Neural progenitor cell (in vitro differentiated cells): ENCODE measurements around the gene KRTDAP. TPM values are rescaled to one million over a fixed set of nuclear protein-coding genes. Genes with fewer than 3 reads are reported as not detected.
A peak's percentile ranks its signal among the peaks of the same experiment; 100 is the strongest.

ENCODE experiments used
- DNase-seq: peaks from one replicate; pipeline ENCODE4 v3.0.0-alpha.2; 2016; ENCODE audit warnings: low spot score
- H2AFZ ChIP-seq: fragments of 200-600 bp; sonication (generic); replicated peaks from 2 replicates; pipeline ENCODE4 v1.6.1; 2016; ENCODE audit warnings: antibody characterized with exemption
- H3F3A ChIP-seq: fragments of 200-600 bp; sonication (generic); 2 replicates; pipeline ENCODE4 v1.6.1; 2016; ENCODE audit warnings: antibody characterized with exemption, low read depth
- H3K27ac ChIP-seq: fragments of 200-600 bp; sonication (generic); 2 replicates; pipeline ENCODE4 v1.5.1; 2016; ENCODE audit warnings: mild to moderate bottlenecking
- H3K27me3 ChIP-seq: fragments of 200-600 bp; sonication (generic); 2 replicates; pipeline ENCODE4 v1.6.1; 2016; ENCODE audit warnings: mild to moderate bottlenecking, moderate library complexity
- H3K36me3 ChIP-seq: fragments of 200-600 bp; sonication (generic); 2 replicates; pipeline ENCODE4 v1.5.1; 2016
- H3K4me1 ChIP-seq: fragments of 200-600 bp; sonication (generic); 2 replicates; pipeline ENCODE4 v1.6.1; 2016; ENCODE audit warnings: mixed run types
- H3K4me2 ChIP-seq: fragments of 200-600 bp; sonication (generic); 2 replicates; pipeline ENCODE4 v1.6.1; 2016
- H3K4me3 ChIP-seq: fragments of 200-600 bp; sonication (generic); 2 replicates; pipeline ENCODE4 v1.5.1; 2016
- H3K79me2 ChIP-seq: fragments of 200-600 bp; sonication (generic); 2 replicates; pipeline ENCODE4 v1.6.1; 2016; ENCODE audit warnings: low read depth
- H3K9ac ChIP-seq: fragments of 200-600 bp; sonication (generic); 2 replicates; pipeline ENCODE4 v1.6.1; 2016
- H3K9me3 ChIP-seq: fragments of 200-600 bp; sonication (generic); 2 replicates; pipeline ENCODE4 v1.5.1; 2016; ENCODE audit warnings: low read depth
- H4K20me1 ChIP-seq: fragments of 200-600 bp; sonication (generic); 2 replicates; pipeline ENCODE4 v1.6.1; 2016; ENCODE audit warnings: low read depth
- H3K27ac Mint-ChIP-seq: 3 replicates; pipeline ENCODE4 v1.8.0; 2021; ENCODE audit warnings: mixed read lengths
- H3K27me3 Mint-ChIP-seq: 2 replicates; pipeline ENCODE4 v1.8.0; 2022; ENCODE audit warnings: low read depth, mild to moderate bottlenecking, inconsistent platforms, moderate library complexity, mixed read lengths; ENCODE audit not compliant: insufficient read depth
- H3K36me3 Mint-ChIP-seq: 3 replicates; pipeline ENCODE4 v1.8.0; 2021; ENCODE audit warnings: mixed read lengths
- H3K4me1 Mint-ChIP-seq: 3 replicates; pipeline ENCODE4 v1.8.0; 2021; ENCODE audit warnings: mixed read lengths
- H3K4me3 Mint-ChIP-seq: 3 replicates; pipeline ENCODE4 v1.8.0; 2021; ENCODE audit warnings: mild to moderate bottlenecking, moderate library complexity, mixed read lengths
- H3K9me3 Mint-ChIP-seq: 3 replicates; pipeline ENCODE4 v1.8.0; 2020; ENCODE audit warnings: mixed read lengths
- CTCF ChIP-seq: fragments of 200-600 bp; sonication (generic); IDR thresholded peaks from 2 replicates; pipeline ENCODE4 v1.5.1; 2017; ENCODE audit warnings: antibody characterized with exemption, mild to moderate bottlenecking
- EZH2 ChIP-seq: fragments of 200-600 bp; sonication (generic); IDR thresholded peaks from 2 replicates; pipeline ENCODE4 v1.6.1; 2017; ENCODE audit warnings: antibody characterized with exemption, mild to moderate bottlenecking, moderate library complexity
- EZH2phosphoT487 ChIP-seq: fragments of 200-600 bp; sonication (generic); IDR thresholded peaks from 2 replicates; pipeline ENCODE4 v1.6.1; 2017; ENCODE audit warnings: antibody characterized with exemption
- total RNA-seq: library from RNA; depleted of rRNA; stranded (reverse); fragments of >200 nt; gene quantifications from 2 replicates; pipeline ENCODE4 v1.2.3, GENCODE V29; 2015; ENCODE audit warnings: low replicate concordance

KRTDAP gene
- total RNA-seq, 1 donor from 2014 or later: not detected

- Mint-ChIP-seq H3K4me1 (no peaks in the 10 kb centered on the region), H3K27me3 (peaks cover 5% of the 10 kb centered on the region), H3K4me3 (no peak overlapping the region), H3K9me3 (no peaks in the 10 kb centered on the region), H3K36me3 (no peaks in the 10 kb centered on the region), H3K27ac (no peak overlapping the region)
- Histone ChIP-seq H3K9ac (no peak overlapping the region), H3K79me2 (no peaks in the 10 kb centered on the region), H3F3A (no peaks in the 10 kb centered on the region), H3K27ac (no peak overlapping the region), H3K27me3 (no peaks in the 10 kb centered on the region), H2AFZ (no peak overlapping the region), H3K4me2 (no peak overlapping the region), H3K9me3 (no peaks in the 10 kb centered on the region), H4K20me1 (no peaks in the 10 kb centered on the region), H3K4me3 (no peak overlapping the region), H3K36me3 (no peaks in the 10 kb centered on the region), H3K4me1 (no peaks in the 10 kb centered on the region)
- peak; percentile 39 for DNase-seq
- TF ChIP-seq EZH2phosphoT487 (no peak), CTCF (no peak), EZH2 (no peak)
Measured at GRCh38 chr19:35438527-35438926, 51.7 kb downstream of the KRTDAP start.

GRCh38 chr19:35438096-35438495 lies 52.2 kb downstream of the KRTDAP start:
- Mint-ChIP-seq H3K36me3 (no peaks in the 10 kb centered on the region), H3K4me3 (no peak overlapping the region), H3K9me3 (no peaks in the 10 kb centered on the region), H3K27me3 (peaks cover 6% of the 10 kb centered on the region), H3K27ac (no peak overlapping the region), H3K4me1 (no peaks in the 10 kb centered on the region)
- TF ChIP-seq EZH2 (no peak), EZH2phosphoT487 (no peak), CTCF (no peak)
- no peak overlapping the region for H2AFZ ChIP-seq
- no peak overlapping the region for H3K4me3 ChIP-seq
- no peaks in the 10 kb centered on the region for H3K79me2 ChIP-seq
- H3K4me2 ChIP-seq: no peak overlapping the region
- H3K36me3 ChIP-seq: no peaks in the 10 kb centered on the region
- no peak for DNase-seq
- no peak overlapping the region for H3K9ac ChIP-seq
- H3K9me3 ChIP-seq: no peaks in the 10 kb centered on the region
- no peak overlapping the region for H3K27ac ChIP-seq
- no peaks in the 10 kb centered on the region for H4K20me1 ChIP-seq
- no peaks in the 10 kb centered on the region for H3F3A ChIP-seq
- no peaks in the 10 kb centered on the region for H3K27me3 ChIP-seq
- H3K4me1 ChIP-seq: no peaks in the 10 kb centered on the region

DNA sequence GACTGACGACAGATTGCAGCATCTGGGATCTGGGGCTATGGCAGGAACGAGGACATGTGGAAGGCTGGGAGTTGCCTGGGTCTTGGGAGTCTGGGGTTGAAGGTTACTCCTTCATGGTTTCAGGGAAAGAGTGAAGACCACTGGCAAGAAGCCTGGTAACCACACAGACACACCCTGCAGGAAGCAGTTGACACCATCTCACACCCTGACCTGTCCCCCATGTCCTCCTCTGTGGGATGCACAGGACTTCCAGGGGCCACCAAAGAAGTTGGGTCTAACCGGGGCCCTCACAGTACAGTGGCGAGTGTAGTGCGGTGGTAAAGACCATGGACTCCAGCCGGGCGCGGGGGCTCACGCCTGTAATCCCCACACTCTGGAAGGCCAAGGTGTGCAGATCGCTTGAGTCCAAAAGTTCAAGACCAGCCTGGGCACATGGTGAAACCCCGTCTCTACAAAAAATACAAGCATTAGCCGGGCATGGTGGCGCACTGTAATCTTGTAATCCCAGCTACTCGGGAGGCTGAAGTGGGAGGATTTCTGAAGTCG lies 52.8 kb downstream of the KRTDAP start:
- H3K4me3 ChIP-seq: no peak overlapping the region
- no peak for DNase-seq
- peaks cover 10% of the 10 kb centered on the region for H3K27me3 Mint-ChIP-seq
- H3K9me3 ChIP-seq: no peaks in the 10 kb centered on the region
- H3K9ac ChIP-seq: no peak overlapping the region
- no peak overlapping the region for H3K4me2 ChIP-seq
- TF ChIP-seq CTCF: no peak
- no peak for TF ChIP-seq EZH2phosphoT487
- no peak for TF ChIP-seq EZH2
- no peaks in the 10 kb centered on the region for H3K4me1 Mint-ChIP-seq
- H3K27ac Mint-ChIP-seq: no peak overlapping the region
- no peak overlapping the region for H3K27ac ChIP-seq
- H3K9me3 Mint-ChIP-seq: no peaks in the 10 kb centered on the region
- H3K27me3 ChIP-seq: no peaks in the 10 kb centered on the region
- no peaks in the 10 kb centered on the region for H3K4me1 ChIP-seq
- H4K20me1 ChIP-seq: no peaks in the 10 kb centered on the region
- no peak overlapping the region for H2AFZ ChIP-seq
- no peaks in the 10 kb centered on the region for H3F3A ChIP-seq
- no peak overlapping the region for H3K4me3 Mint-ChIP-seq
- H3K36me3 ChIP-seq: no peaks in the 10 kb centered on the region
- no peaks in the 10 kb centered on the region for H3K79me2 ChIP-seq
- no peaks in the 10 kb centered on the region for H3K36me3 Mint-ChIP-seq

Other genes with a start within 250 kb of the KRTDAP start
- gene LSR, start 241.5 kb downstream of the KRTDAP start, total RNA-seq: 27.1 and 78.4 TPM in 2 replicates
- gene USF2, start 221.5 kb downstream of the KRTDAP start, total RNA-seq: 46.8 and 88.7 TPM in 2 replicates
- gene HAMP, start 207.9 kb downstream of the KRTDAP start, total RNA-seq: 0.30 TPM in 1 of 2 replicates, not detected in the other
- not detected in 2 replicates for gene MAG, start 198.3 kb downstream of the KRTDAP start, total RNA-seq
- gene CD22, start 161.3 kb downstream of the KRTDAP start, total RNA-seq: 0.62 TPM in 1 of 2 replicates, not detected in the other
- 0.06 TPM in 1 of 2 replicates, not detected in the other for gene FFAR1, start 142.6 kb downstream of the KRTDAP start, total RNA-seq
- not detected in 2 replicates for gene FFAR3, start 132.0 kb downstream of the KRTDAP start, total RNA-seq
- gene GPR42, start 119.4 kb downstream of the KRTDAP start, total RNA-seq: not detected in 2 replicates
- gene FFAR2, start 42.2 kb downstream of the KRTDAP start, total RNA-seq: not detected in 2 replicates
- 175 and 208 TPM in 2 replicates for gene DMKN, start 23.2 kb upstream of the KRTDAP start, total RNA-seq
- not detected in 2 replicates for gene SBSN, start 37.8 kb upstream of the KRTDAP start, total RNA-seq
- not detected in 2 replicates for gene GAPDHS, start 43.0 kb upstream of the KRTDAP start, total RNA-seq
- gene TMEM147, start 55.2 kb upstream of the KRTDAP start, total RNA-seq: 57.8 and 81.7 TPM in 2 replicates
- 0.12 TPM in 1 of 2 replicates, not detected in the other for gene ATP4A, start 73.2 kb upstream of the KRTDAP start, total RNA-seq
- gene PMIS2, start 95.7 kb upstream of the KRTDAP start, total RNA-seq: 0.34 TPM in 1 of 2 replicates, not detected in the other
- gene HAUS5, start 122.3 kb upstream of the KRTDAP start, total RNA-seq: 12.4 and 27.8 TPM in 2 replicates
- gene RBM42, start 138.6 kb upstream of the KRTDAP start, total RNA-seq: 20.1 and 53.7 TPM in 2 replicates
- 0.71 TPM in 1 of 2 replicates, not detected in the other for gene ETV2, start 151.3 kb upstream of the KRTDAP start, total RNA-seq
- 403 and 511 TPM in 2 replicates for gene COX6B1, start 157.9 kb upstream of the KRTDAP start, total RNA-seq
- gene UPK1A, start 176.1 kb upstream of the KRTDAP start, total RNA-seq: 1.3 TPM in 1 of 2 replicates, not detected in the other
- gene ZBTB32, start 214.1 kb upstream of the KRTDAP start, total RNA-seq: not detected in 2 replicates
- gene KMT2B, start 227.5 kb upstream of the KRTDAP start, total RNA-seq: 12.6 and 16.0 TPM in 2 replicates